GM12878 (cell line): ENCODE results near the gene CAVIN4. TPM values are rescaled to one million over a fixed set of nuclear protein-coding genes. Genes with fewer than 3 reads are reported as not detected.

Source experiments
- ATAC-seq: fragments of 200-7000 bp; cut with Tn5 transposase; 3 replicates; pipeline ENCODE4 v1.9.1; 2020; ENCODE audit warnings: mild to moderate bottlenecking, moderate library complexity
- BruUV-seq: library from RNA; stranded (reverse); fragments of 400-500 nt; replicated peaks from 2 replicates; lab custom pipeline; 2021; lab: Mats Ljungman, UMichigan
- CTCF ChIA-PET: fragments of 300-600 bp; sonication (Branson Sonifier 250); formaldehyde crosslinking; extraction: SDS; loops from one replicate; lab custom pipeline; 2021; ENCODE audit warnings: inconsistent platforms; lab: Yijun Ruan, JAX
- POLR2A ChIA-PET: fragments of 350-600 bp; formaldehyde crosslinking; extraction: SDS; loops from one replicate; lab custom pipeline; 2021; ENCODE audit warnings: inconsistent platforms; lab: Charles Lee
- RAD21 ChIA-PET: fragments of 300-600 bp; sonication (Branson Sonifier 250); formaldehyde crosslinking; loops from one replicate; lab custom pipeline; 2023; ENCODE audit warnings: antibody characterized with exemption; ENCODE audit not compliant: unreplicated experiment; lab: Charles Lee
- SMC1A ChIA-PET: fragments of 300-600 bp; sonication (Branson Sonifier 250); formaldehyde crosslinking; loops from one replicate; lab custom pipeline; 2023; ENCODE audit not compliant: unreplicated experiment, uncharacterized antibody; lab: Charles Lee
- DNase-seq: peaks from one replicate; pipeline ENCODE4 v3.0.0-alpha.2; 2011; ENCODE audit warnings: low read depth, low spot score
- FAIRE-seq: peaks from 3 replicates; lab custom pipeline; 2011; peaks lifted over from hg19 to GRCh38; lab: Jason Lieb, UNC
- H2AFZ ChIP-seq: 2 replicates; pipeline ENCODE4 v1.6.0; 2011; ENCODE audit warnings: low read depth, low read length, control low read depth; ENCODE audit not compliant: control insufficient read depth
- H3K27ac ChIP-seq: 2 replicates; pipeline ENCODE4 v1.5.1; 2011; ENCODE audit warnings: control low read depth; ENCODE audit not compliant: control insufficient read depth, insufficient read depth
- H3K27me3 ChIP-seq, 2 experiments: replicated peaks in 1 of 2; 2 replicates each; pipeline versions ENCODE4 v1.6.0 to v1.6.1; 2011; ENCODE audit warnings: low read length in 1 of 2; ENCODE audit not compliant: control insufficient read depth in 2 of 2, insufficient read depth in 2 of 2
- H3K36me3 ChIP-seq, 2 experiments: 2 replicates each; pipeline ENCODE4 v1.5.1; 2011; ENCODE audit warnings: low read length in 1 of 2; ENCODE audit not compliant: control insufficient read depth in 2 of 2, insufficient read depth in 2 of 2
- H3K4me1 ChIP-seq: 2 replicates; pipeline ENCODE4 v1.6.1; 2011; ENCODE audit warnings: mild to moderate bottlenecking, low read length, moderate library complexity, mixed read lengths; ENCODE audit not compliant: control insufficient read depth, insufficient read depth
- H3K4me2 ChIP-seq: 2 replicates; pipeline ENCODE4 v1.6.0; 2011; ENCODE audit warnings: control low read depth; ENCODE audit not compliant: control insufficient read depth, insufficient read depth
- H3K4me3 ChIP-seq: fragments of 200-600 bp; sonication (generic); 2 replicates; pipeline ENCODE4 v1.5.1; 2016
- H3K79me2 ChIP-seq: 2 replicates; pipeline ENCODE4 v1.6.0; 2011; ENCODE audit warnings: low read length; ENCODE audit not compliant: control insufficient read depth, insufficient read depth
- H3K9ac ChIP-seq: 2 replicates; pipeline ENCODE4 v1.8.0; 2011; ENCODE audit warnings: low read length, control low read depth, mixed read lengths; ENCODE audit not compliant: control insufficient read depth, insufficient read depth
- H3K9me3 ChIP-seq: replicated peaks from 3 replicates; pipeline ENCODE4 v1.5.1; 2011; ENCODE audit warnings: mild to moderate bottlenecking, low read length; ENCODE audit not compliant: control insufficient read depth, insufficient read depth
- H4K20me1 ChIP-seq: 2 replicates; pipeline ENCODE4 v1.6.0; 2011; ENCODE audit not compliant: control insufficient read depth, insufficient read depth
- BHLHE40 ChIP-seq, 2 experiments: fragments of 450-650 bp in 1 of 2; IDR thresholded peaks; 2 replicates each; pipeline ENCODE4 v1.6.1; 2011 to 2017; ENCODE audit warnings: low read depth in 2 of 2, borderline replicate concordance in 1 of 2, improper control_type of control experiment in 1 of 2, low read length in 1 of 2, mild to moderate bottlenecking in 1 of 2
- CBX3 ChIP-seq: fragments of 200-600 bp; sonication (generic); IDR thresholded peaks from 2 replicates; pipeline ENCODE4 v1.6.1; 2016; ENCODE audit warnings: low read depth, borderline replicate concordance
- HDGF ChIP-seq: fragments of 450-650 bp; IDR thresholded peaks from 2 replicates; pipeline ENCODE4 v1.6.1; 2016; ENCODE audit warnings: antibody characterized with exemption
- POU2F2 ChIP-seq: IDR thresholded peaks from 3 replicates; pipeline ENCODE4 v1.6.1; 2011; ENCODE audit warnings: low read depth, mild to moderate bottlenecking, low read length, borderline replicate concordance
- RAD21 ChIP-seq: IDR thresholded peaks from 2 replicates; pipeline ENCODE4 v1.6.1; 2011; ENCODE audit warnings: mild to moderate bottlenecking, low read depth, low read length, moderate library complexity; ENCODE audit not compliant: insufficient read depth
- RELB ChIP-seq: fragments of 450-650 bp; IDR thresholded peaks from 2 replicates; pipeline ENCODE4 v1.6.1; 2017; ENCODE audit warnings: low read depth, mild to moderate bottlenecking, moderate library complexity
- SMC3 ChIP-seq: IDR thresholded peaks from 2 replicates; pipeline ENCODE4 v1.6.1; 2011; ENCODE audit warnings: low read length, improper control_type of control experiment, borderline replicate concordance
- ZNF622 ChIP-seq: fragments of 450-650 bp; IDR thresholded peaks from 2 replicates; pipeline ENCODE4 v1.6.1; 2017; ENCODE audit warnings: mild to moderate bottlenecking, inconsistent platforms
- WGBS: methylation state at CpG from one replicate; pipeline ENCODE4 v1.1.6; 2016; ENCODE audit warnings: low lambda C conversion rate; ENCODE audit not compliant: insufficient replicate concordance, insufficient coverage; ENCODE audit errors: missing lambda C conversion rate; 5-methylcytosine and 5-hydroxymethylcytosine counted together
- in situ Hi-C: fragments of 300-500 bp; cut with MboI; formaldehyde crosslinking; loops from 9 replicates; pipeline ENCODE4 v1.14.3; 2018; ENCODE audit warnings: mixed read lengths
- intact Hi-C: fragments of 100-400 bp; cut with micrococcal nuclease; formaldehyde crosslinking; loops from one replicate; pipeline ENCODE4 v1.14.2; 2022; ENCODE audit not compliant: unreplicated experiment
- polyA plus RNA-seq, 11 experiments: library from polyadenylated mRNA; depleted of rRNA in 4 of 11; unstranded in 6 of 11; stranded (reverse) in 5 of 11; fragments of >200 nt; fragmentation: Nextera tagmentation in 4 of 11; fragmentation: Illumina TruSeq in 1 of 11; extraction: Ambion mirVana in 4 of 11; extraction: Trizol in 1 of 11; gene quantifications; 1 replicate in 1 of 11; 2 replicates in 10 of 11; pipeline versions ENCODE4 v1.2.1 to v1.2.3, GENCODE V29; 2011 to 2016; ENCODE audit warnings: inconsistent platforms in 2 of 11, missing spikeins in 2 of 11, low read depth in 1 of 11
- total RNA-seq, 4 experiments: library from RNA; depleted of rRNA in 3 of 4; stranded (reverse); fragments of >200 nt in 3 of 4; fragmentation: Illumina TruSeq in 1 of 4; extraction: Trizol in 1 of 4; gene quantifications; 2 replicates each; pipeline versions ENCODE4 v1.2.1 to v1.2.3, GENCODE V29; 2013 to 2021
- TF ChIP-seq, protein P1 (sequence below): fragments of 450-650 bp; IDR thresholded peaks from 2 replicates; pipeline ENCODE4 v1.6.1; 2017; ENCODE audit warnings: mild to moderate bottlenecking, moderate library complexity
- TF ChIP-seq, protein P2 (sequence below), 3 experiments: IDR thresholded peaks in 2 of 3; conservative IDR thresholded peaks in 1 of 3; 2 replicates each; pipeline ENCODE4 v1.5.1; 2011; ENCODE audit warnings: low read depth in 3 of 3, low read length in 3 of 3, mild to moderate bottlenecking in 3 of 3, control low read depth in 2 of 3, moderate library complexity in 2 of 3, inconsistent platforms in 1 of 3, mixed read lengths in 1 of 3; ENCODE audit not compliant: control insufficient read depth in 2 of 3, insufficient read depth in 1 of 3; ENCODE audit errors: extremely low read depth in 1 of 3

The CAVIN4 gene
- total and polyA plus RNA-seq, 10 of the 15 experiments (the other 5 are each of a cell fraction or from before 2014, with no cell fraction given), result 0.04 to 0.13 (median 0.08) TPM; not detected in 3

- TF ChIP-seq CBX3, result no peak
Observed at GRCh38 chr9:100591639-100592412, 13.9 kb downstream of the CAVIN4 start (continued).

GRCh38 chr9:100595391-100596199 lies 17.7 kb downstream of the CAVIN4 start:
- WGBS, result 32% methylated on average over 3 of the region's 3 CpGs
- peak; percentile 92 for FAIRE-seq
- Histone ChIP-seq H3K27ac (no peak overlapping the region), H3K9ac (no peak overlapping the region), H3K4me1 (no peaks in the 10 kb centered on the region), H3K4me2 (no peak overlapping the region), H3K9me3 (no peaks in the 10 kb centered on the region), H3K36me3 (no peaks in the 10 kb centered on the region), H2AFZ (no peak overlapping the region), H4K20me1 (no peaks in the 10 kb centered on the region), H3K79me2 (no peaks in the 10 kb centered on the region), H3K4me3 (no peak overlapping the region), H3K27me3 (no peaks in the 10 kb centered on the region; a peak in 3 of 4 replicates)
- intact Hi-C loops, result loop anchor here (1.0 to 10.0 kb wide), 7 partner anchors 90 to 1748 kb away; no protein-coding TSS in a partner anchor
- no TSS peak for BruUV-seq
- ChIA-PET SMC1A (interaction anchor here (1.0 to 1.4 kb wide), 2 partner anchors 14 to 272 kb away, joined by 3 to 7 read pairs; no protein-coding TSS in a partner anchor), POLR2A (no interaction called here), RAD21 (interaction anchor here (0.6 to 1.2 kb wide), 3 partner anchors 11 to 272 kb away, joined by 3 read pairs; no protein-coding TSS in a partner anchor), CTCF (interaction anchor here (0.6 to 3.0 kb wide), 13 partner anchors 10 to 1431 kb away, joined by 3 to 15 read pairs (median 4); partner anchors contain the start of gene CAVIN4)
- no peak for DNase-seq
- ATAC-seq, result peak; percentile 71
- in situ Hi-C loops, result loop anchor here (5.0 to 25.0 kb wide), 2 partner anchors 583 to 1433 kb away; no protein-coding TSS in a partner anchor
- TF ChIP-seq SMC3 (peak; percentile 77), RELB (0 out of 2 replicates have a peak, but pooled peaks have one; percentile 27), POU2F2 (0 out of 3 replicates have a peak, but pooled peaks have one; percentile 32), RAD21 (peak; percentile 100), HDGF (no peak), ZNF622 (no peak), BHLHE40 (IDR thresholded peaks at IDR 0.05; ENCODE audit: borderline replicate concordance in 1 of 2, low read depth in 2 of 2, low read length in 1 of 2) (0 out of 4 replicates have a peak, but pooled peaks of 1 of the 2 experiments have one; percentile 7)
- TF ChIP-seq, protein P1, sequence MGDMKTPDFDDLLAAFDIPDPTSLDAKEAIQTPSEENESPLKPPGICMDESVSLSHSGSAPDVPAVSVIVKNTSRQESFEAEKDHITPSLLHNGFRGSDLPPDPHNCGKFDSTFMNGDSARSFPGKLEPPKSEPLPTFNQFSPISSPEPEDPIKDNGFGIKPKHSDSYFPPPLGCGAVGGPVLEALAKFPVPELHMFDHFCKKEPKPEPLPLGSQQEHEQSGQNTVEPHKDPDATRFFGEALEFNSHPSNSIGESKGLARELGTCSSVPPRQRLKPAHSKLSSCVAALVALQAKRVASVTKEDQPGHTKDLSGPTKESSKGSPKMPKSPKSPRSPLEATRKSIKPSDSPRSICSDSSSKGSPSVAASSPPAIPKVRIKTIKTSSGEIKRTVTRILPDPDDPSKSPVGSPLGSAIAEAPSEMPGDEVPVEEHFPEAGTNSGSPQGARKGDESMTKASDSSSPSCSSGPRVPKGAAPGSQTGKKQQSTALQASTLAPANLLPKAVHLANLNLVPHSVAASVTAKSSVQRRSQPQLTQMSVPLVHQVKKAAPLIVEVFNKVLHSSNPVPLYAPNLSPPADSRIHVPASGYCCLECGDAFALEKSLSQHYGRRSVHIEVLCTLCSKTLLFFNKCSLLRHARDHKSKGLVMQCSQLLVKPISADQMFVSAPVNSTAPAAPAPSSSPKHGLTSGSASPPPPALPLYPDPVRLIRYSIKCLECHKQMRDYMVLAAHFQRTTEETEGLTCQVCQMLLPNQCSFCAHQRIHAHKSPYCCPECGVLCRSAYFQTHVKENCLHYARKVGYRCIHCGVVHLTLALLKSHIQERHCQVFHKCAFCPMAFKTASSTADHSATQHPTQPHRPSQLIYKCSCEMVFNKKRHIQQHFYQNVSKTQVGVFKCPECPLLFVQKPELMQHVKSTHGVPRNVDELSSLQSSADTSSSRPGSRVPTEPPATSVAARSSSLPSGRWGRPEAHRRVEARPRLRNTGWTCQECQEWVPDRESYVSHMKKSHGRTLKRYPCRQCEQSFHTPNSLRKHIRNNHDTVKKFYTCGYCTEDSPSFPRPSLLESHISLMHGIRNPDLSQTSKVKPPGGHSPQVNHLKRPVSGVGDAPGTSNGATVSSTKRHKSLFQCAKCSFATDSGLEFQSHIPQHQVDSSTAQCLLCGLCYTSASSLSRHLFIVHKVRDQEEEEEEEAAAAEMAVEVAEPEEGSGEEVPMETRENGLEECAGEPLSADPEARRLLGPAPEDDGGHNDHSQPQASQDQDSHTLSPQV, result 0 out of 2 replicates have a peak, but pooled peaks have one; percentile 20
- TF ChIP-seq, protein P2, sequence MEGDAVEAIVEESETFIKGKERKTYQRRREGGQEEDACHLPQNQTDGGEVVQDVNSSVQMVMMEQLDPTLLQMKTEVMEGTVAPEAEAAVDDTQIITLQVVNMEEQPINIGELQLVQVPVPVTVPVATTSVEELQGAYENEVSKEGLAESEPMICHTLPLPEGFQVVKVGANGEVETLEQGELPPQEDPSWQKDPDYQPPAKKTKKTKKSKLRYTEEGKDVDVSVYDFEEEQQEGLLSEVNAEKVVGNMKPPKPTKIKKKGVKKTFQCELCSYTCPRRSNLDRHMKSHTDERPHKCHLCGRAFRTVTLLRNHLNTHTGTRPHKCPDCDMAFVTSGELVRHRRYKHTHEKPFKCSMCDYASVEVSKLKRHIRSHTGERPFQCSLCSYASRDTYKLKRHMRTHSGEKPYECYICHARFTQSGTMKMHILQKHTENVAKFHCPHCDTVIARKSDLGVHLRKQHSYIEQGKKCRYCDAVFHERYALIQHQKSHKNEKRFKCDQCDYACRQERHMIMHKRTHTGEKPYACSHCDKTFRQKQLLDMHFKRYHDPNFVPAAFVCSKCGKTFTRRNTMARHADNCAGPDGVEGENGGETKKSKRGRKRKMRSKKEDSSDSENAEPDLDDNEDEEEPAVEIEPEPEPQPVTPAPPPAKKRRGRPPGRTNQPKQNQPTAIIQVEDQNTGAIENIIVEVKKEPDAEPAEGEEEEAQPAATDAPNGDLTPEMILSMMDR (IDR thresholded peaks at IDR 0.05 in 2 of 3, conservative IDR thresholded peaks at IDR 0.05 in 1 of 3; ENCODE audit: control insufficient read depth in 2 of 3, extremely low read depth in 1 of 3, insufficient read depth in 1 of 3, low read depth in 3 of 3, low read length in 3 of 3), result peak; percentile 66 to 92 (median 76)
